HG02973 (cell line): ENCODE results near the gene GJA3.

Experiments used
- ATAC-seq: cut with Tn5 transposase; IDR thresholded peaks from one replicate; pipeline ENCODE4 v1.9.1; 2021; ENCODE audit warnings: moderate library complexity; ENCODE audit not compliant: unreplicated experiment

Gene GJA3

DNA sequence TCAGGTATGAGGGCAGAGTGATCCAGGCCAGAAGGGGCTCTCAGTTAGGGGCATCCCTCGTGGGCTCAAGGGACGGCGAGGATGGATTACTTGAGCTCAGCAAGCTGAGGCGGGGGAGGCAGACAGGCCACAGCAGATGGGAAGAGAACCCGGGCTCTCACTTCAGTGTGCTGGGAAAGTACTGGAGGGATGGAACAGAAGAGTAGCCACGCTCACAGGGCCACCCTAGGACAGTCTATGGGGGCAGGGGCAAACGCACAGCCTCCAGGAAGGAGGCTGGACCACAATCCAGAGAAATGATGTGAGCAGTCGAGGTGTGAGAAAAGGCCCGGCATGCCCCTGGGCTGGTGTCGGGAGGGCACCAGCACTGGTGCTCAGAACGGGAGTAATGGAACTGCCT, 9.2 kb downstream of the GJA3 start:
- no peak for ATAC-seq

GRCh38 chr13:20151016-20151415, 9.8 kb downstream of the GJA3 start:
- no peak for ATAC-seq

- no peak for ATAC-seq
These were observed 10.3 kb downstream of the GJA3 start for GRCh38 chr13:20150561-20150960.

DNA sequence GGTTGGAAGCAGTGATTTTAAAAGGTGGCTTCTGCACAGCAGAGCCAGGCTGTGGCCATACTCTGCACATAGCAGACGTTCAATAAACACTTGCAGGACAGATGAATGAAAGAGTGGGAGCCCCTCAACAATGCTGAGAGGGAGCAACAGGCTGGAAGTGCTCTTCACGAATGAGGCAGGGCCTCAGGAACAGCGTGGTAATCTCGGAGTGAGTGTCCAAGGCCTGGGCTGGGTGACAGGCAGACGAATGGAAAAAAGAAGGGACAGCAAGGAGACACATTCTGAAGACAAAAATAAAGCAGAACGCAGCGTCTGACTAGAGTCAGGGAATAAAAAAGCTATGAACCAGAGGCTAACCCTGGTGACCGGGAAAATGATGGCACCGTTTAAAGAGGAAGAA, 11.1 kb downstream of the GJA3 start:
- ATAC-seq = no peak

GRCh38 chr13:20148501-20149183, 12.2 kb downstream of the GJA3 start:
- ATAC-seq = no peak

DNA sequence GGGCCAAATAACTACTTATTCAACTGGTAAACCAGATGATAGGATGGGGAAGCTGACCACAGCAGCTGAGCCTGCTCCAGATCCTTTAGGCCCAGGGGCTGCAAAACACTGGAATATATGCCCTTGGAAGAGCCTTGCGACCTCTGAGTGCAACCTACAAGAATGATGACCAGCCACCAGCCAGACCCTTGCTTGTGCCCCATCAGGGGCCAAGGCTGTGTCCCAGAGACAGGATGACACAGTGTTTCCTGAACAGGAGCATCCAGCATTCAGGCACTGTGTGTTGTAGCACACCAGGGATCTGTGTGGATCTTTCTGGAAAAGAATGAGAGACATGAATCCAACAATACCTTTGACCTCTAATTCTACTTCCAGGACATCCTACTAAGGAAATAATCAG, 14.5 kb downstream of the GJA3 start:
- no peak for ATAC-seq

GRCh38 chr13:20145521-20145920, 15.3 kb downstream of the GJA3 start:
- ATAC-seq = no peak

- no peak for ATAC-seq
These were observed 16.6 kb downstream of the GJA3 start for GRCh38 chr13:20144141-20144850.

GRCh38 chr13:20142927-20143480, 17.8 kb downstream of the GJA3 start:
- ATAC-seq = no peak

- ATAC-seq = no peak
These were observed 18.6 kb downstream of the GJA3 start for GRCh38 chr13:20142023-20142926.

- no peak for ATAC-seq
These were observed 19.4 kb downstream of the GJA3 start for GRCh38 chr13:20141238-20142022.

DNA sequence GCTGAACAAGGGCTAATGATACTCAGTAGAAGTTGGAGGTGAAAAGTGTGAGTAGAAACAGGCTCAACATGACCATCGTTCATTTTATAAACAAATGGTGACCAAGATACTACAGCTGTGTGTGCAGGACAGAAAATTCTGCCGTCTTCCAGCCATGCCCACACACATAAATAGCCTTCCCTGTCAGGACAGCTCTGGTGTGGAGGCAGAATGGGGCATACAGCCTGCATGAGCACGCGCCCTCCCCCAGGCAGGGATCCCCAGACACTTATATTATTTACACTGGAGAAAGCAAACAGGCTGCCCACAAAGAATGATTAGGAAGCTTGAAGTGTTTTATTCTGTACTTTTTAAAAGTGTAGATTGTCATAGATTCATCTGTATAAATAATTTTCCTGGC, 20.4 kb downstream of the GJA3 start:
- ATAC-seq = no peak

DNA sequence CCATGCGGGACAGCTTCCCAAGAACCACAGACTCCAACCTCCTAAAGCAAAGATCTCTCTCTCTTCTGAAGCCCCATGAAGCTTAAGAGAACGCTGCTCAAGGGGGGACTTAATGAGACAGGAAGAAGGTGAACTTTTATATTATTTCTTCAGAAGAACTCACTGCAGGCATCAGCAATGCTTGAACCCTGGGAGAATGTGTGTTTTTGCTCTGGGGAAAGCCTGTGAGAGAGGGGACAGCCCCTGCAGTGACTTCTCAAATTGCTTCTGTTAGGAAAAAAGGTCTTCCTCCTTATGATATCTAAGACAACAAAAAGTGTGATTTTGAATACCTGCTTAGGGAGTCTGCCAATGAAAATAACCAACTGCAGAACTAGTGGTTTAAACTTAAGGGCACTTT, 23.0 kb downstream of the GJA3 start:
- ATAC-seq = no peak

DNA sequence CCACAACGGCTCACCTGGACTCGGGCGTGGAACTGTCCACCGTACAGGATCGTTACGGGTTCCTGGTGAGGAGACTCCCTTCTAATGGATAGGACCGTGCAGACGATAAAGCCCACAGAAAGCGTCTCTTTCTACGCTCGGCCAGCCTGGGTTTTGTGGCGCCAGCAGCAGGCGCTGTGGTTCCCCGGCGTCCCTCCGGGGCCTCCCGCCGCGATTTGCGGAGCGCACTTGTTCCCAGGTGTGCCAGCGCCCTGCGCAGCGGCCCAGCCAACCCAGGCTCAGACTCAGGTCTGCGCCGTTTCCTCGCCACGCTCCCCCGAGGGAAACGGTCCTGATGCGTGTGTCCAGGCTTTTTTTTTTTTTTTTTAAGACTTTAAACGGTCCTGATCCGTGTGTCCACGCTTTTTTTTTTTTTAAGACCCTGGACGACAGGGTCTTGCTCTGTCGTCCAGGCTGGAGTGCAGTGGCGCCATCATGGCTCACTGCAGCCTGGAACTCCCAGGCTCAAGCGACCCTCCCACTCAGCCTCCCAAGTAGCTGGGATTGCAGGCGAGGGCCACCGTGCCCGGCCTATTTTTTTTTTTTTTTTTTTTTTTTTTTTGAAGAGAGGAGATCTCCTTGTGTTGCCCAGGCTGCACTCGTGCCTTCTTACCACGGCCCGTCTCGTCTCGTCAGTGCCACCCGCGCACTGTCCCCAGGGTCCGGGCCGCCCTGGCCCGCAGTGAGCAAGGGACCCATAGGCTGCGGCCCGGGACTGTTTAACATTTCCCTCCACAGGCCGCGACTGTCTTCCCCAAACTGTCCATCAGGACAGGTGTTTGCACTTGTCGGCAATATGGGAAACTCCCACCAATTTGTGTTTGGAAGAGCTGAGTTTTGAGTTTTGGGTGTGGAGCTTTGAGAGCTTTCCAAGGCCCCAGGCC, 23.8 kb downstream of the GJA3 start:
- no peak for ATAC-seq

DNA sequence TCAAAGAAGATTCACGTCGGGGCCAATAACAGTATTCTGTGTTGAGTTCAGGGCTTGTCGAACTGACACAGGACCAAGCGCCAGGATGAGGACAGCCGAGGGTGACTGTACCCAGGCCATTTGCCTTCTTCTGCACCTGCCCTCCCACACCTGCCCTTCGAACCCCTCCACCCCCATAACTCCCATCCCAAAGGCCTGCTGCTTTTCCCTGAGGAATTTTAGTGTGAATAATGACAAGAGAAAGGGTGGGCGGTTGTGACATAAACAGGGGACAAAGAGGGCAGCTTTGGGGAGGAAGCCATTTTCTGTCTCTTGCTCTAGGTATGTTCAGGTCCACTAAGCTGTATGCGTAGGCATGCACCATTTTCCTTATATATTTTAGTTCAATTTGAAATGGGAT, 26.1 kb downstream of the GJA3 start:
- ATAC-seq = no peak

GRCh38 chr13:20132052-20132634, 28.7 kb downstream of the GJA3 start:
- no peak for ATAC-seq

- no peak for ATAC-seq
These were observed 29.6 kb downstream of the GJA3 start for GRCh38 chr13:20131057-20131832.

- no peak for ATAC-seq
These were observed 30.2 kb downstream of the GJA3 start for GRCh38 chr13:20130652-20131051.
